Caco-2 (cell line): ENCODE data around the gene DAPK1. TPM values are rescaled to one million over a fixed set of nuclear protein-coding genes. Genes with fewer than 3 reads are reported as not detected.

Experiments
- BruUV-seq: library from RNA; stranded (reverse); fragments of 400-500 nt; replicated peaks from 2 replicates; lab custom pipeline; 2021; lab: Mats Ljungman, UMichigan
- CTCF ChIA-PET: fragments of 300-600 bp; sonication (Branson Sonifier 250); formaldehyde crosslinking; loops from one replicate; lab custom pipeline; 2022; ENCODE audit warnings: antibody characterized with exemption; lab: Charles Lee
- POLR2A ChIA-PET: fragments of 300-600 bp; sonication (Branson Sonifier 250); formaldehyde crosslinking; loops from one replicate; lab custom pipeline; 2022; ENCODE audit warnings: antibody characterized with exemption; lab: Charles Lee
- DNase-seq, 2 experiments: peaks; one replicate each; pipeline versions ENCODE4 v3.0.0 to v3.0.0-alpha.2; 2020 to 2022
- H3K27me3 ChIP-seq: replicated peaks from 2 replicates; pipeline ENCODE4 v1.6.0; 2011; ENCODE audit warnings: low read length; ENCODE audit not compliant: control insufficient read depth, insufficient read depth
- H3K36me3 ChIP-seq: 2 replicates; pipeline ENCODE4 v1.5.1; 2011; ENCODE audit warnings: low read length; ENCODE audit not compliant: control insufficient read depth, insufficient read depth
- H3K4me1 ChIP-seq: fragments of 250-450 bp; sonication (Bioruptor Pico); 2 replicates; pipeline ENCODE4 v1.5.1; 2020; ENCODE audit warnings: mild to moderate bottlenecking
- H3K4me3 ChIP-seq: 2 replicates; pipeline ENCODE4 v1.5.1; 2011; ENCODE audit warnings: low read depth, mild to moderate bottlenecking, control low read depth, low read length
- H3K9me3 ChIP-seq: fragments of 250-450 bp; sonication (Bioruptor Pico); 2 replicates; pipeline ENCODE4 v1.5.1; 2020; ENCODE audit warnings: mild to moderate bottlenecking, moderate library complexity
- H3K27ac Mint-ChIP-seq: one replicate; pipeline ENCODE4 v1.8.0; 2022; ENCODE audit warnings: mixed read lengths; ENCODE audit not compliant: unreplicated experiment
- H3K27me3 Mint-ChIP-seq: one replicate; pipeline ENCODE4 v1.8.0; 2022; ENCODE audit warnings: mixed read lengths; ENCODE audit not compliant: insufficient read depth, unreplicated experiment
- H3K36me3 Mint-ChIP-seq: one replicate; pipeline ENCODE4 v1.8.0; 2022; ENCODE audit warnings: mild to moderate bottlenecking, mixed read lengths; ENCODE audit not compliant: insufficient read depth, unreplicated experiment
- H3K4me1 Mint-ChIP-seq: one replicate; pipeline ENCODE4 v1.8.0; 2022; ENCODE audit warnings: low read depth, mixed read lengths; ENCODE audit not compliant: unreplicated experiment
- H3K4me3 Mint-ChIP-seq: one replicate; pipeline ENCODE4 v1.8.0; 2022; ENCODE audit warnings: mild to moderate bottlenecking, moderate library complexity, mixed read lengths; ENCODE audit not compliant: unreplicated experiment
- H3K9me3 Mint-ChIP-seq: one replicate; pipeline ENCODE4 v1.8.0; 2022; ENCODE audit warnings: mixed read lengths; ENCODE audit not compliant: unreplicated experiment
- intact Hi-C: fragments of 100-400 bp; cut with micrococcal nuclease; formaldehyde crosslinking; loops from one replicate; pipeline ENCODE4 v1.10.0; 2022; ENCODE audit not compliant: unreplicated experiment
- total RNA-seq: library from RNA; stranded (reverse); gene quantifications from 2 replicates; pipeline ENCODE4 v1.2.3, GENCODE V29; 2022
- TF ChIP-seq, protein P1 (sequence below), 2 experiments: fragments of 200-600 bp in 1 of 2; IDR thresholded peaks; 1 replicate in 1 of 2; 2 replicates in 1 of 2; pipeline versions ENCODE4 v1.5.1 to v1.8.0; 2011 to 2022; ENCODE audit warnings: antibody characterized with exemption in 1 of 2, control low read depth in 1 of 2, inconsistent platforms in 1 of 2, low read depth in 1 of 2, low read length in 1 of 2, mild to moderate bottlenecking in 1 of 2, moderate library complexity in 1 of 2; ENCODE audit not compliant: insufficient read depth in 1 of 2, severe bottlenecking in 1 of 2, unreplicated experiment in 1 of 2

Gene DAPK1
- total RNA-seq, 1 experiment from 2014 or later = 79.2 TPM

DNA sequence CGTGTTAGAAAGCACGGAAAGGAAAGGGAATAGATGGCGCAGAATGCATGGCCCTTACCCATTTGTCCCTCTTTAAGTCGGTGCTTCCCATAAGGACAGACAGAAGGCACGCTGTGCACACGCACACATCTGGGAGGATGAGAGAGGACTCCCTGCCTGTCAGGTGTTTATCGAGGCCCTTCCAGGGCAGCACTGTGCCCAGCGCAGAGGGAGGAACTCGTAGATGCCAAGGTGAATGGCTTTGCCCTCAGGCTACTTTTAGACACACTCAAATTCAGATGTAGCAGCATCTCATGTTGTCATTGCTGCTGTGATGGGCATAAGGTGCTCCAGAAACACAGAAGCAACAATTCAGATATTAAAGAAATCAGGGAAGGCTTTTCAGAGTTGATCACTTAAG is 158.1 kb downstream of the DAPK1 start:
- CTCF ChIA-PET = no interaction called here
- H3K36me3 Mint-ChIP-seq = peaks cover 33% of the 10 kb centered on the region
- H3K27me3 ChIP-seq = no peaks in the 10 kb centered on the region

DNA sequence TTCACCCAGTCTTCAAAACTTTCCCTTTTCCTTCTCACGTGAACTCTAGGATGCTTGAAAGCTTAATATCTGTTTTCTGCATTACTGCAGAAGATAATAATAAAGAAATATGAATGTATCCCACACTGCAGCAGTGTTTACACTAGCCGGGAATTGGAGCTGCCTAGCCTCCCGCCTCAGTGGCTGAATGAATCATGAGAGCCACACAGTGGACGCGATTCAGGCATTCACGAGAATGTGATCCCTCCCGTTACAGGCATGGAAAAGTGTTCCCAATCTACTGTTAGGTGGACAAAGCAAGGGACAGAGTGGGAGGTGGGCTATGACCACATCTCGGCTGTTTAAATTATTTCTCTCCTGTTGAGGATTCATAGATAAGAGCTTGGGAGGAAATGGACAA is 158.8 kb downstream of the DAPK1 start:
- POLR2A ChIA-PET = no interaction called here
- no peaks in the 10 kb centered on the region for H3K27me3 Mint-ChIP-seq
- no TSS peak for BruUV-seq
- H3K27ac Mint-ChIP-seq = no peak overlapping the region
- no peak for DNase-seq
- H3K36me3 Mint-ChIP-seq = peaks cover 30% of the 10 kb centered on the region
- no peak overlapping the region for H3K4me3 Mint-ChIP-seq
- Histone ChIP-seq H3K9me3 (no peaks in the 10 kb centered on the region), H3K4me1 (no peaks in the 10 kb centered on the region), H3K4me3 (no peak overlapping the region), H3K27me3 (no peaks in the 10 kb centered on the region), H3K36me3 (no peaks in the 10 kb centered on the region)
- CTCF ChIA-PET = no interaction called here
- H3K9me3 Mint-ChIP-seq = no peaks in the 10 kb centered on the region
- intact Hi-C loops = no loop called here
- TF ChIP-seq, protein P1, sequence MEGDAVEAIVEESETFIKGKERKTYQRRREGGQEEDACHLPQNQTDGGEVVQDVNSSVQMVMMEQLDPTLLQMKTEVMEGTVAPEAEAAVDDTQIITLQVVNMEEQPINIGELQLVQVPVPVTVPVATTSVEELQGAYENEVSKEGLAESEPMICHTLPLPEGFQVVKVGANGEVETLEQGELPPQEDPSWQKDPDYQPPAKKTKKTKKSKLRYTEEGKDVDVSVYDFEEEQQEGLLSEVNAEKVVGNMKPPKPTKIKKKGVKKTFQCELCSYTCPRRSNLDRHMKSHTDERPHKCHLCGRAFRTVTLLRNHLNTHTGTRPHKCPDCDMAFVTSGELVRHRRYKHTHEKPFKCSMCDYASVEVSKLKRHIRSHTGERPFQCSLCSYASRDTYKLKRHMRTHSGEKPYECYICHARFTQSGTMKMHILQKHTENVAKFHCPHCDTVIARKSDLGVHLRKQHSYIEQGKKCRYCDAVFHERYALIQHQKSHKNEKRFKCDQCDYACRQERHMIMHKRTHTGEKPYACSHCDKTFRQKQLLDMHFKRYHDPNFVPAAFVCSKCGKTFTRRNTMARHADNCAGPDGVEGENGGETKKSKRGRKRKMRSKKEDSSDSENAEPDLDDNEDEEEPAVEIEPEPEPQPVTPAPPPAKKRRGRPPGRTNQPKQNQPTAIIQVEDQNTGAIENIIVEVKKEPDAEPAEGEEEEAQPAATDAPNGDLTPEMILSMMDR (IDR thresholded peaks at IDR 0.05; ENCODE audit: insufficient read depth in 1 of 2, low read depth in 1 of 2, low read length in 1 of 2, severe bottlenecking in 1 of 2, unreplicated experiment in 1 of 2) = no peak
- H3K4me1 Mint-ChIP-seq = no peaks in the 10 kb centered on the region

More for the DNA sequence above, 158.1 kb downstream of the DAPK1 start:
- intact Hi-C loops = no loop called here
- BruUV-seq = no TSS peak
- Mint-ChIP-seq H3K27ac (no peak overlapping the region), H3K9me3 (no peaks in the 10 kb centered on the region), H3K27me3 (no peaks in the 10 kb centered on the region), H3K4me3 (no peak overlapping the region), H3K4me1 (no peaks in the 10 kb centered on the region)
- Histone ChIP-seq H3K36me3 (no peaks in the 10 kb centered on the region), H3K9me3 (no peaks in the 10 kb centered on the region), H3K4me1 (no peaks in the 10 kb centered on the region), H3K4me3 (no peak overlapping the region)
- TF ChIP-seq, protein P1 (IDR thresholded peaks at IDR 0.05; ENCODE audit: insufficient read depth in 1 of 2, low read depth in 1 of 2, low read length in 1 of 2, severe bottlenecking in 1 of 2, unreplicated experiment in 1 of 2) = no peak
- POLR2A ChIA-PET = no interaction called here
- DNase-seq = no peak

DNA sequence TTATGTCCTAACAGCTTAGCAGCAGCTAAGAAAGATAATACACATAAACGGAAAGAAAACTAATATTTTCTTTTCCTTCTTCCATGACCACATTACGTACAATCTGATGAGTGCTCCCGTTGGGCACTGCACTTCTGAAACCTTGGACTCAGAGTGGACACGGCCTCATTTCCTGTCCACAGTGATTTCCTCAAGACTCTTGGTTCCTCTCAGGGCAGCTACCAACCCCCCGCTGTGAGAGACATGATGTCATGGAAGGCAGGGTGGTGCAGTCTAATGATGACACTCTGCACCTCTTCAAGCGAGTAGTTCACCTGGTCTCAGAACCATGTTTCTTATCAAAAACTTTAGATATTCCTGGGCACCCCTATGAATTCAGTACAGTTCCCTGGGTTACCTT is 159.5 kb downstream of the DAPK1 start:
- no peaks in the 10 kb centered on the region for H3K27me3 ChIP-seq
- no TSS peak for BruUV-seq
- DNase-seq = no peak
- H3K4me3 ChIP-seq = no peak overlapping the region
- intact Hi-C loops = no loop called here
- TF ChIP-seq, protein P1 (IDR thresholded peaks at IDR 0.05; ENCODE audit: insufficient read depth in 1 of 2, low read depth in 1 of 2, low read length in 1 of 2, severe bottlenecking in 1 of 2, unreplicated experiment in 1 of 2) = no peak
- H3K4me1 ChIP-seq = no peaks in the 10 kb centered on the region
- no peaks in the 10 kb centered on the region for H3K4me1 Mint-ChIP-seq
- no peaks in the 10 kb centered on the region for H3K27me3 Mint-ChIP-seq
- H3K36me3 Mint-ChIP-seq = peaks cover 29% of the 10 kb centered on the region
- H3K4me3 Mint-ChIP-seq = no peak overlapping the region
- no peak overlapping the region for H3K27ac Mint-ChIP-seq
- CTCF ChIA-PET = no interaction called here
- no peaks in the 10 kb centered on the region for H3K9me3 ChIP-seq
- H3K9me3 Mint-ChIP-seq = no peaks in the 10 kb centered on the region
- POLR2A ChIA-PET = no interaction called here
- no peaks in the 10 kb centered on the region for H3K36me3 ChIP-seq
